NOMO-1 (cell line): Measurements from ENCODE around the gene ZBTB47.

Source experiments
- DNase-seq, 2 experiments: peaks; one replicate each; lab custom pipeline; 2025; ENCODE audit not compliant: unreplicated experiment in 2 of 2; lab: John Stamatoyannopoulos, UW

ZBTB47 gene

GRCh38 chr3:42696356-42697288 lies 43.1 kb downstream of the ZBTB47 start:
- DNase-seq, result no peak

GRCh38 chr3:42697289-42698051 lies 44.0 kb downstream of the ZBTB47 start:
- DNase-seq, result no peak

GRCh38 chr3:42698216-42698910 lies 44.9 kb downstream of the ZBTB47 start:
- DNase-seq, result no peak

GRCh38 chr3:42698911-42699230 lies 45.4 kb downstream of the ZBTB47 start:
- DNase-seq, result no peak

- DNase-seq, result no peak
Observed at GRCh38 chr3:42699511-42699971, 46.0 kb downstream of the ZBTB47 start.

- no peak for DNase-seq
Observed at GRCh38 chr3:42700366-42701288, 47.1 kb downstream of the ZBTB47 start.

- DNase-seq, result peak; percentile 58 to 65
Observed at GRCh38 chr3:42701371-42702065, 48.0 kb downstream of the ZBTB47 start.

GRCh38 chr3:42702066-42702951 lies 48.8 kb downstream of the ZBTB47 start, which contains the start of gene HHATL:
TSS of gene HHATL (minus strand) at chr3:42702798. CDS start at chr3:42700826, 1,972 bp downstream.
- no peak for DNase-seq

GRCh38 chr3:42702982-42703694 lies 49.6 kb downstream of the ZBTB47 start:
- no peak for DNase-seq

GRCh38 chr3:42703695-42704025 lies 50.2 kb downstream of the ZBTB47 start:
- DNase-seq, result no peak

GRCh38 chr3:42704136-42704841 lies 50.8 kb downstream of the ZBTB47 start:
- no peak for DNase-seq

GRCh38 chr3:42705058-42705767 lies 51.7 kb downstream of the ZBTB47 start:
- no peak for DNase-seq

GRCh38 chr3:42705962-42706585 lies 52.6 kb downstream of the ZBTB47 start:
- no peak for DNase-seq

- no peak for DNase-seq
Observed at GRCh38 chr3:42706721-42707619, 53.5 kb downstream of the ZBTB47 start.

- DNase-seq, result no peak
Observed at GRCh38 chr3:42707620-42708355, 54.3 kb downstream of the ZBTB47 start.
